Astrocyte of the spinal cord (primary cell): ENCODE results near the gene MED25.
A peak's percentile ranks its signal among the peaks of the same experiment; 100 is the strongest.

Experiments
- DNase-seq: peaks from one replicate; pipeline ENCODE4 v3.0.0; 2011; ENCODE audit warnings: low read depth, low spot score
- H3K4me3 ChIP-seq: 2 replicates; pipeline ENCODE4 v1.5.1; 2011; ENCODE audit warnings: low read depth, mild to moderate bottlenecking, low read length, moderate library complexity
- CTCF ChIP-seq: IDR thresholded peaks from 2 replicates; pipeline ENCODE4 v1.5.1; 2012; ENCODE audit warnings: low read depth, mild to moderate bottlenecking, low read length, inconsistent platforms
- in situ Hi-C: cut with HindIII; loops from 2 replicates; pipeline ENCODE4 v1.10.0; 2017; ENCODE audit warnings: low sequenced_read_pairs

Gene MED25

DNA sequence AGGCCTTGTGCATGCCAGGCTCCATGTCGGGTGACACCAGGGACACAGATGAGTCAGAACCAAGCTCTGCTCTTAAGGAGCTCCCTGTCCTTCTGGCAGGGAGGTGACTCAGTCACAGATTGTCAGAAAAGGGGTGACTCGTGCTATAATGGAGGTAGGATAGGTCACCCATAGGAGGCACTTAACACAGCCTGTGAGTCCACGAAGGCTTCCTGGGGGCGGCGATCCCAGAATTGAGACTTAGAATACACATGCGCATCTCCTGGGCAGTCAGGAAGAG, 24.6 kb upstream of the MED25 start:
- no peak overlapping the region for H3K4me3 ChIP-seq
- no peak for TF ChIP-seq CTCF
- no peak for DNase-seq
- in situ Hi-C loops = no loop called here

DNA sequence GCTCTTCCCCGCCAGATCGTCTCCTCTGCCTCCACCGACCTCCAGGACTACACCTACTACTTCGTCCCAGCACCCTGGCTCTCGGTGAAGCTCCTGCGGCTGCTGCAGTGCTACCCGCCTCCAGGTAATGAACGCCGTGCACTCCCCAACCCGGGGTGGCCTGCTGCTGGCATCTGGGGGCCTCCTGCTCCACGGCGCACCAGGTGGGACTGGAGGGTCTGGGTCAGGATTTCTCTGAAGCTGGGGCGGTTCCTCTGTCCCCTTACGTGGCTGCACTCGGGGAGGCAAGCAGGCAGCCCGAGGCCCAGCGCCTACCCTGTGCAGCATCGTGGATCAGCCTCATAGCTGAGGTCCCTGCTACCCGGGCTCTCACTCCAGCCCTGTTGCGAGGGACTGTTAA, 22.5 kb upstream of the MED25 start:
- no peak for TF ChIP-seq CTCF
- in situ Hi-C loops = no loop called here
- no peak overlapping the region for H3K4me3 ChIP-seq
- DNase-seq = no peak

- no peak for TF ChIP-seq CTCF
- H3K4me3 ChIP-seq = no peak overlapping the region
- in situ Hi-C loops = no loop called here
- DNase-seq = no peak
Observed at GRCh38 chr19:49798574-49798973, 19.5 kb upstream of the MED25 start.

DNA sequence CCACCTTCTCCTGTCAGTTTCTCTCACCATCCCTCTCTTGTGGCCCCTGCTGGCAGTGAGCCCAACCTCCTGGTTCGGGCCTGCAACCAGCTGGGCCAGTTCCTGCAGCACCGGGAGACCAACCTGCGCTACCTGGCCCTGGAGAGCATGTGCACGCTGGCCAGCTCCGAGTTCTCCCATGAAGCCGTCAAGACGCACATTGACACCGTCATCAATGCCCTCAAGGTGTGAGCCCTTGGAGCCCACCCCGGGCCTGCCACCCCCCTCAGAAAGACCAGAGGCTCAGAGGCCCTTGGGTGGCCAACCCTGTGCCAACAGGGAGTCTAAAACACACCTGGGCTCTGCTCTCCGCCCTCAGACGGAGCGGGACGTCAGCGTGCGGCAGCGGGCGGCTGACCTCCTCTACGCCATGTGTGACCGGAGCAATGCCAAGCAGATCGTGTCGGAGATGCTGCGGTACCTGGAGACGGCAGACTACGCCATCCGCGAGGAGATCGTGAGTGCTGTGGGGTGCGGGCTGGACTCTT, 18.8 kb upstream of the MED25 start:
- in situ Hi-C loops = no loop called here
- TF ChIP-seq CTCF = no peak
- no peak for DNase-seq
- H3K4me3 ChIP-seq = no peak overlapping the region

DNA sequence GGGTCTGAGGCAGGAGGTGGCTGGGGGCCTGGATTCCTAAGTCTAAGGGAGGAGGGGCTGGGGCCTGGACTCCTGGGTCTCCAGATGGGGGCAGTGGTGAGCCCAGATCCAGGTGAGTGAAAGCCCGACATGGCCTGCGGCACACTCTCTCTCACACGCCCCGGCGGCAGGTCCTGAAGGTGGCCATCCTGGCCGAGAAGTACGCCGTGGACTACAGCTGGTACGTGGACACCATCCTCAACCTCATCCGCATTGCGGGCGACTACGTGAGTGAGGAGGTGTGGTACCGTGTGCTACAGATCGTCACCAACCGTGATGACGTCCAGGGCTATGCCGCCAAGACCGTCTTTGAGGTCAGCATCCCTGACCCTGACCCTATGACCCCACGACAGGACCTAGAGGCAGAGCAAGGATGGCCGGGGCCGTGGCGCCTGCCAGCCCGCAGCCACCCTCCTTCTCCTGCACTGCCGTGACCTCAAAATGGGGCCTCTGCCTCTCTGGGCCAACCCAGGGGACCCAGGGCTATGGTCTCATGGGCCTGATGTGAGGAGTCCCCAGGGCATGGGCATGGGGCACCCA, 18.2 kb upstream of the MED25 start:
- no peak overlapping the region for H3K4me3 ChIP-seq
- in situ Hi-C loops = no loop called here
- DNase-seq = no peak
- peak; percentile 21 for TF ChIP-seq CTCF

DNA sequence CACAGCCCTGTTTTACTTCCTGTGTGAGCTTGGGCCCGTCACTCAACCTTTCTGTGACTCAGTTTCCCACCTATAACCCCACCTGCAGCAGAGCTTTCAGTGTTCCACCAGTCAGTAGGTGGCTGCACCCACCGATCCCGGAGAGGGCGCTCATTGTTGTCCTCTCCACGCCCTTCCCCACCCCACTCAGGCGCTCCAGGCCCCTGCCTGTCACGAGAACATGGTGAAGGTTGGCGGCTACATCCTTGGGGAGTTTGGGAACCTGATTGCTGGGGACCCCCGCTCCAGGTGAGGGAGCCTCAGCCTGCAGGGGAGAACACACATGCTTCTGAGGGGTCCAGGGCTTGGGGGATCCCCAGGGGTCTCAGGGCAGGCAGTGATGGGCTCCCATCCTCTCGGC, 17.3 kb upstream of the MED25 start:
- in situ Hi-C loops = no loop called here
- no peak for TF ChIP-seq CTCF
- DNase-seq = no peak
- H3K4me3 ChIP-seq = no peak overlapping the region
